ENCODE results near the gene FOSL2. TPM values are rescaled to one million over a fixed set of nuclear protein-coding genes. Genes with fewer than 3 reads are reported as not detected.

FOSL2 gene
- total RNA-seq, 2 donors from 2014 or later, result 1.4 to 3.8 TPM

DNA sequence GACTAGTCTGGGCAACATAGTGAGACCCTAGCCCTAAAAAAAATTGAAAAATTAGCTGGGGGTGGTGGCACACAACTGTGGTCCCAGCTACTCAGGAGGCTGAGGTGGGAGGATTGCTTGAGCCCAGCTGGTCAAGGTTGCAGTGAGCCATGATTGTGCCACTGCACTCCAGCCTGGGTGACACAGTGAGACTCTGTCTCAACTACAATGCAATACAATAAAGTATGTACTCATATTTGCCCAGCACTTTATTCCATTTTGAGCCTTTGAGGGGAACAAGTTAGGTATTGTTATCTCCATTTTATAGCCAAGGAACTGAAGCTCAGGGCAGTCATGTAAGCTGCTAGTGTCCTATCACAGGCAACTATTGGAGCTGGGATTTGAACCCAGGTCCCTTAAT lies 53.9 kb downstream of the FOSL2 start:
- peaks cover 7% of the 10 kb centered on the region for H3K9me3 Mint-ChIP-seq
- no peaks in the 10 kb centered on the region for H3K4me1 Mint-ChIP-seq
- no peak for DNase-seq
- Histone ChIP-seq H3K4me3 (ENCODE audit: low read length) (no peak overlapping the region), H3K9ac (ENCODE audit: extremely low read depth, low read length, poor library complexity, severe bottlenecking) (no peak overlapping the region), H3K4me1 (ENCODE audit: control insufficient read depth, insufficient read depth, low read length) (no peaks in the 10 kb centered on the region), H3K27me3 (ENCODE audit: control insufficient read depth, insufficient read depth, low read length, poor library complexity, severe bottlenecking) (no peaks in the 10 kb centered on the region), H3K27ac (ENCODE audit: low read depth, low read length) (no peak overlapping the region), H3K36me3 (ENCODE audit: control insufficient read depth, insufficient read depth, low read length) (no peaks in the 10 kb centered on the region), H3K9me3 (ENCODE audit: control insufficient read depth, low read length) (peaks cover 6% of the 10 kb centered on the region)
- H3K27ac Mint-ChIP-seq, result no peak overlapping the region
- peaks cover 5% of the 10 kb centered on the region for H3K27me3 Mint-ChIP-seq (ENCODE audit: insufficient read depth)
- no peaks in the 10 kb centered on the region for H3K36me3 Mint-ChIP-seq (ENCODE audit: low read depth)
- no peak overlapping the region for H3K4me3 Mint-ChIP-seq
- no peak for TF ChIP-seq CTCF (conservative IDR thresholded peaks at IDR 0.05)

DNA sequence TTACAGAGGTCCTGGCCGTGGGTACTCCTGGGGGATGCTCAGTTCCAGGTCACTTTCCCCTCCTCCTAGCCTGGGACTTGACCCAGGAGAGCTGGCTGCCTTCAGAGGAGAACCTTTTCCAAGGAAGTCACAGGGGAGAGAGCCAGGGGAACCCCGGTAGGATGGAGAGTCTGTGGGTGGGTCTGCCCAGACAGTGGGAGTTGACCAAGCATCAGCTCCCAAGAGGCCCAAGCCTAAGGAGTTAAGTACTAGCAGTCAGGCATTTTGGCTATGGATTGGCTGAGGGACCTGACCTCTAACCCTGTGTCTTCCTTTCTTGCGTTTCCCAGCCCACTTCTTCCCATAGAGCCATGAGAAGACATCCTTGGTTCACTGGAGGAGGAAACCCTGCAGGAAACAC lies 54.4 kb downstream of the FOSL2 start:
- Mint-ChIP-seq H3K27me3 (ENCODE audit: insufficient read depth) (peaks cover 5% of the 10 kb centered on the region), H3K4me3 (no peak overlapping the region), H3K9me3 (peaks cover 2% of the 10 kb centered on the region), H3K36me3 (ENCODE audit: low read depth) (no peaks in the 10 kb centered on the region), H3K27ac (no peak overlapping the region), H3K4me1 (peaks cover 2% of the 10 kb centered on the region)
- peaks cover 6% of the 10 kb centered on the region for H3K9me3 ChIP-seq (ENCODE audit: control insufficient read depth, low read length)
- 80 to 94% methylated on average over 1 to 3 of the region's 3 CpGs for WGBS, 2 experiments (ENCODE audit: insufficient coverage in 1 of 2, insufficient read length in 1 of 2)
- no peak overlapping the region for H3K4me3 ChIP-seq (ENCODE audit: low read length)
- H3K27ac ChIP-seq (ENCODE audit: low read depth, low read length), result no peak overlapping the region
- no peaks in the 10 kb centered on the region for H3K27me3 ChIP-seq (ENCODE audit: control insufficient read depth, insufficient read depth, low read length, poor library complexity, severe bottlenecking)
- no peak for TF ChIP-seq CTCF (conservative IDR thresholded peaks at IDR 0.05)
- no peak overlapping the region for H3K9ac ChIP-seq (ENCODE audit: extremely low read depth, low read length, poor library complexity, severe bottlenecking)
- H3K36me3 ChIP-seq (ENCODE audit: control insufficient read depth, insufficient read depth, low read length), result no peaks in the 10 kb centered on the region
- no peaks in the 10 kb centered on the region for H3K4me1 ChIP-seq (ENCODE audit: control insufficient read depth, insufficient read depth, low read length)
- no peak for DNase-seq

DNA sequence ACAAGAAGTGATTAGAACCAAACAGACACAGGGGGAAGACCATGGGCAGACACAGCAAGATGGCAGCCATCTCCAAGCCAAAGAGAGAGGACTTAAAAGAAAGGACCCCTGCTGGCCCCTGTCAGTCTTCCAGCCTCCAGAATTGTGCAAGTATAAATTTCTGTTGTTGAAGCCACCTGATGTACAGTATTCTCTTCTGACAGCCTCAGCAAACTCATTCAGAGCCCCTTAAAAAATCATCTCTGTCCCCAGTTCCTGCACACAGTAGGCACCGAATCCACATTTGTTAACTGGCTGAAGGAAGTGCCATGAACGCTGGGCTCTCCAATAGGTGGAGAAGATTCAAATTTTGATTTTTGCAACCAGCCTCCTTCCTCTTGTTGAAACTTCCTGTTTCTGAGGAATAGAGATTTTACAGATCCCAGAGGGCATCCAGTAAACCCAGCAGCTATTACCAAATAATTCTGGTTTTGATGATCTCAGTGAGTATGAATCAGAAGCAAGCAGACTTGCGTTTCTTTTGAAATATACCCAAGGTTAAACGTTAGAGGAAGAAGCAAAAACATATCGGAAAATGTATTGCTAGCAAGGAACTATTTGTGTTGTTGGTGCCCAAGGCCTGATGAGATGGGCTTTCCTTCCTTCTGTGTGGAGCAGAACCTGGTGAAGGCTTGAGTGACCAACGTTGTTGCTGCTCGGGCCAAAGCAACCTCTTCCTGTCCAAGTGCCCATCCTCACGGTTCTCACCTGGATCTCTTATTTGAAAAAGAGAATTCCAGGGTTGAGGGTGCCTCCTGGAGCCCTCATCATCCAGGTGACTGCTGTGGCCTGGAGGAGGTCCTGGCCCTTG lies 55.5 kb downstream of the FOSL2 start:
- Histone ChIP-seq H3K9me3 (ENCODE audit: control insufficient read depth, low read length) (no peaks in the 10 kb centered on the region), H3K9ac (ENCODE audit: extremely low read depth, low read length, poor library complexity, severe bottlenecking) (no peak overlapping the region), H3K27ac (ENCODE audit: low read depth, low read length) (no peak overlapping the region), H3K4me1 (ENCODE audit: control insufficient read depth, insufficient read depth, low read length) (no peaks in the 10 kb centered on the region), H3K27me3 (ENCODE audit: control insufficient read depth, insufficient read depth, low read length, poor library complexity, severe bottlenecking) (no peaks in the 10 kb centered on the region), H3K36me3 (ENCODE audit: control insufficient read depth, insufficient read depth, low read length) (no peaks in the 10 kb centered on the region), H3K4me3 (ENCODE audit: low read length) (no peak overlapping the region)
- Mint-ChIP-seq H3K4me3 (no peak overlapping the region), H3K36me3 (ENCODE audit: low read depth) (no peaks in the 10 kb centered on the region), H3K27me3 (ENCODE audit: insufficient read depth) (peaks cover 5% of the 10 kb centered on the region), H3K9me3 (no peaks in the 10 kb centered on the region), H3K4me1 (peaks cover 5% of the 10 kb centered on the region), H3K27ac (no peak overlapping the region)
- TF ChIP-seq CTCF (conservative IDR thresholded peaks at IDR 0.05), result no peak
- 93 to 99% methylated on average over 7 to 8 of the region's 8 CpGs for WGBS, 2 experiments (ENCODE audit: insufficient coverage in 1 of 2, insufficient read length in 1 of 2)
- DNase-seq, result no peak

Measured in endodermal cell (in vitro differentiated cells).